ENCODE measurements around the gene FNTB. TPM values are rescaled to one million over a fixed set of nuclear protein-coding genes. Genes with fewer than 3 reads are reported as not detected.

Gene FNTB
- total and polyA plus RNA-seq, 2 donors (not counting 1 experiment from before 2014, with no cell fraction given), result 6.6 to 10.2 TPM

DNA sequence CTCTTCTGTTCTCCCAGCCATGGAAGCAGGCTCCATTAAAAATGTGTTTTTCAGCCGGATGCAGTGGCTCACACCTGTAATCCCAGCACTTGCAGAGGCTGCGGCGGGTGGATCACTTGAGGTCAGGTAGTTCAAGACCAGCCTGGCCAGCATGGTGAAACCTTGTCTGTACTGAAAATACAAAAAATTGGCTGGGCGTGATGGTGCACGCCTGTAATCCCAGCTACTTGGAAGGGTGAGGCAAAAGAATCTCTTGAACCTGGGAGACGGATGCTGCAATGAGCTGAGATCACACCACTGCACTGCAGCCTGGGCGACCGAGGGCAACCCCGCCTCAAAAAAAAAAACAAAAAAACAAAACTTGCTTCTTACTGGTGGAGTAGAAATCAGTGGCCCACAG, 39.8 kb downstream of the FNTB start:
- Histone ChIP-seq H3K4me3 (ENCODE audit: control extremely low read depth in 1 of 5, extremely low read depth in 1 of 5, insufficient read depth in 1 of 5, low read depth in 2 of 5, low read length in 4 of 5) (no peak overlapping the region), H2AFZ (ENCODE audit: insufficient read depth, low read depth, low read length, poor library complexity, severe bottlenecking) (no peak overlapping the region), H3K9ac (ENCODE audit: low read length) (no peak overlapping the region), H3K27ac (ENCODE audit: low read length in 2 of 2) (no peak overlapping the region), H4K20me1 (ENCODE audit: control insufficient read depth, insufficient read depth, low read length, poor library complexity, severe bottlenecking) (no peaks in the 10 kb centered on the region), H3K27me3 (replicated peaks in 1 of 4; ENCODE audit: control extremely low read depth in 1 of 4, control insufficient read depth in 3 of 4, insufficient read depth in 4 of 4, low read length in 3 of 4) (no peaks in the 10 kb centered on the region), H3K36me3 (replicated peaks in 1 of 2; ENCODE audit: control extremely low read depth in 1 of 2, control insufficient read depth in 1 of 2, extremely low read depth in 1 of 2, insufficient read depth in 2 of 2, low read length in 1 of 2) (peaks cover 3 to 14% of the 10 kb centered on the region in 2 experiments), H3K9me3 (ENCODE audit: control extremely low read depth in 1 of 3, control insufficient read depth in 2 of 3, insufficient read depth in 1 of 3, low read length in 2 of 3) (no peaks in the 10 kb centered on the region), H3K4me1 (ENCODE audit: control insufficient read depth in 2 of 2, insufficient read depth in 2 of 2, low read length in 2 of 2) (no peaks in the 10 kb centered on the region), H3K4me2 (replicated peaks; ENCODE audit: low read depth, low read length, poor library complexity, severe bottlenecking) (no peak overlapping the region), H3K79me2 (ENCODE audit: control insufficient read depth, insufficient read depth, low read length) (no peaks in the 10 kb centered on the region)
- H3K4me3 Mint-ChIP-seq, result no peak overlapping the region
- no peaks in the 10 kb centered on the region for H3K9me3 Mint-ChIP-seq (ENCODE audit: insufficient read depth)
- TF ChIP-seq, protein P1, sequence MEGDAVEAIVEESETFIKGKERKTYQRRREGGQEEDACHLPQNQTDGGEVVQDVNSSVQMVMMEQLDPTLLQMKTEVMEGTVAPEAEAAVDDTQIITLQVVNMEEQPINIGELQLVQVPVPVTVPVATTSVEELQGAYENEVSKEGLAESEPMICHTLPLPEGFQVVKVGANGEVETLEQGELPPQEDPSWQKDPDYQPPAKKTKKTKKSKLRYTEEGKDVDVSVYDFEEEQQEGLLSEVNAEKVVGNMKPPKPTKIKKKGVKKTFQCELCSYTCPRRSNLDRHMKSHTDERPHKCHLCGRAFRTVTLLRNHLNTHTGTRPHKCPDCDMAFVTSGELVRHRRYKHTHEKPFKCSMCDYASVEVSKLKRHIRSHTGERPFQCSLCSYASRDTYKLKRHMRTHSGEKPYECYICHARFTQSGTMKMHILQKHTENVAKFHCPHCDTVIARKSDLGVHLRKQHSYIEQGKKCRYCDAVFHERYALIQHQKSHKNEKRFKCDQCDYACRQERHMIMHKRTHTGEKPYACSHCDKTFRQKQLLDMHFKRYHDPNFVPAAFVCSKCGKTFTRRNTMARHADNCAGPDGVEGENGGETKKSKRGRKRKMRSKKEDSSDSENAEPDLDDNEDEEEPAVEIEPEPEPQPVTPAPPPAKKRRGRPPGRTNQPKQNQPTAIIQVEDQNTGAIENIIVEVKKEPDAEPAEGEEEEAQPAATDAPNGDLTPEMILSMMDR (IDR thresholded peaks at IDR 0.05), result no peak
- no peak for TF ChIP-seq EZH2 (IDR thresholded peaks at IDR 0.05; ENCODE audit: borderline replicate concordance, insufficient read depth, low read depth, low read length, poor library complexity, severe bottlenecking)
- CTCF ChIA-PET, result no interaction called here
- WGBS (ENCODE audit: insufficient coverage), result 99% methylated on average over 6 of the region's 9 CpGs
- H3K27me3 Mint-ChIP-seq, result no peaks in the 10 kb centered on the region
- DNase-seq (no peak), ATAC-seq (ENCODE audit: low read depth) (no peak)
- H3K4me1 Mint-ChIP-seq, result no peaks in the 10 kb centered on the region
- intact Hi-C loops (cut with micrococcal nuclease), result no loop called here
- POLR2A ChIA-PET, result no interaction called here
- H3K27ac Mint-ChIP-seq, result no peak overlapping the region

DNA sequence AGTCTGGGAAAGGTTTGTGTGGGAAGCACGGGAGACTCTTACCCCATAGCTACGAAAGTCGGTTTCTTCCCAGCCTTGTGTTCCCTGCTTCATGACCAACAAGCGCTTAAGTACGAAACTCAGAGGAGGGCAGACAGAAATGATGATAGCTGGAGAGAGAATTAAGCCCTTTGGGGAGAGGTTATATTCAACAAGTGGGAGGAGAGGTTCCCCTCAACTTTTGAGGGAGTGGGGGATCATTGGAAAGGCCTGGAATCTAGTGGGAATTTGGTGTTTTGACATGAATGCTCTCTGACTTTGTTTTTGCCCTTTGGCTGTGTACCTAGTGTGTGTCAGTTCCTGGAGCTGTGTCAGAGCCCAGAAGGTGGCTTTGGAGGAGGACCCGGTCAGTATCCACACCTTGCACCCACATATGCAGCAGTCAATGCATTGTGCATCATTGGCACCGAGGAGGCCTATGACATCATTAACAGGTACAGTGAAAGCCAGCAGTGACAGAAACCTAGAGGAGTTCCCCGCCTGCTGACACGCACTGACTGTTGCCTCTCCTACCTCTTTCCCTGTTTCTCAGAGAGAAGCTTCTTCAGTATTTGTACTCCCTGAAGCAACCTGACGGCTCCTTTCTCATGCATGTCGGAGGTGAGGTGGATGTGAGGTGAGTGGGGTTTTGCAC, 40.6 kb downstream of the FNTB start:
- Mint-ChIP-seq H3K27me3 (no peaks in the 10 kb centered on the region), H3K4me3 (no peak overlapping the region), H3K4me1 (no peaks in the 10 kb centered on the region), H3K9me3 (ENCODE audit: insufficient read depth) (no peaks in the 10 kb centered on the region), H3K27ac (no peak overlapping the region)
- CTCF ChIA-PET, result no interaction called here
- Histone ChIP-seq H3K27ac (ENCODE audit: low read length in 2 of 2) (no peak overlapping the region), H3K4me3 (ENCODE audit: control extremely low read depth in 1 of 5, extremely low read depth in 1 of 5, insufficient read depth in 1 of 5, low read depth in 2 of 5, low read length in 4 of 5) (no peak overlapping the region), H3K4me1 (ENCODE audit: control insufficient read depth in 2 of 2, insufficient read depth in 2 of 2, low read length in 2 of 2) (no peaks in the 10 kb centered on the region), H4K20me1 (ENCODE audit: control insufficient read depth, insufficient read depth, low read length, poor library complexity, severe bottlenecking) (no peaks in the 10 kb centered on the region), H3K9ac (ENCODE audit: low read length) (no peak overlapping the region), H3K9me3 (ENCODE audit: control extremely low read depth in 1 of 3, control insufficient read depth in 2 of 3, insufficient read depth in 1 of 3, low read length in 2 of 3) (no peaks in the 10 kb centered on the region), H3K36me3 (replicated peaks in 1 of 2; ENCODE audit: control extremely low read depth in 1 of 2, control insufficient read depth in 1 of 2, extremely low read depth in 1 of 2, insufficient read depth in 2 of 2, low read length in 1 of 2) (peaks cover 3 to 17% of the 10 kb centered on the region in 2 experiments), H3K27me3 (replicated peaks in 1 of 4; ENCODE audit: control extremely low read depth in 1 of 4, control insufficient read depth in 3 of 4, insufficient read depth in 4 of 4, low read length in 3 of 4) (no peaks in the 10 kb centered on the region), H2AFZ (ENCODE audit: insufficient read depth, low read depth, low read length, poor library complexity, severe bottlenecking) (no peak overlapping the region), H3K79me2 (ENCODE audit: control insufficient read depth, insufficient read depth, low read length) (no peaks in the 10 kb centered on the region), H3K4me2 (replicated peaks; ENCODE audit: low read depth, low read length, poor library complexity, severe bottlenecking) (no peak overlapping the region)
- 98% methylated on average over 8 of the region's 11 CpGs for WGBS (ENCODE audit: insufficient coverage)
- POLR2A ChIA-PET, result no interaction called here
- intact Hi-C loops (cut with micrococcal nuclease), result no loop called here
- ATAC-seq (ENCODE audit: low read depth) (no peak), DNase-seq (no peak)
- TF ChIP-seq, protein P1 (IDR thresholded peaks at IDR 0.05), result no peak
- TF ChIP-seq EZH2 (IDR thresholded peaks at IDR 0.05; ENCODE audit: borderline replicate concordance, insufficient read depth, low read depth, low read length, poor library complexity, severe bottlenecking), result no peak
